Measurements from ENCODE around the gene ARID1B.

Gene ARID1B

DNA sequence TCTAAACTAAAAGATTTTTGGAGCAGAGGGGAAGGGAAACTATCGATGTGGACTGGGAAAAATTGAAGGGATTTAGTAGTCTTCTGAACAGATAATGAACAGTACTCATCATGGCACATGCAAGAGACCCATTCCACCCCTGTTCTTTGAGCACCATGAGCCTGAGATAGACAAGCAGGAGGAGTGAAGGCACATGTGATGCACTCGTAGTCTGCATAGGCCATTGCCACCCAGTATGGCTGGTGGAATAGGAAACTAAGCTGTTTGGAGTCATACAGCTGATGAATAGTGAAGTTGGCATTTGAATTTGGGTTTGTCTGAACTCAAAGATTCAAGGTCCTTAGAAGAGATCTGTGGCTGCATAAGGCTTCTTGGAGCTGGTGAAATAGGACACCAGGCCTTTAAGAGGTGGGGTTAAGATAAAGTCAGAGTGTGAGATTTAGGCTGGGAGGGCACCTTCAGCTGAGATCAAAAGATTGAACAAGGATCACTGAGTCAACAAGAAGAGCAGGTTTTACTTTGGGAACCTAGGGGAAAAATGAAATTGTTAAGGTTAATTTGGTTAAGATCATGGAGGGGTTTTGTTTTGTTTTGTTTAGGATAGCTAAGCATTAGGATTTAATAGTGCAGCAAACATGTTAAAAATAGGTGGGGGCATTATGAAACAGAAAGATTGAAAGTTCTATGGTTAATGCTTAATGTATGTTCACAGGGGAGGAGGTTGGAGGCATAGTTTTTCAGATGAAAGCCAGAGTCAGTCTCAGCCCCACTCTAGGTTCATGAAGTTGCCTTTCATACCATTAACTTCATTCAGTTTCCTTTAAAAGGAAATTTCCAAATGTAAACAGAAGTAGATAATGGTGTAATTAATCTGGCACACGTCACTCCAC is 148.8 kb downstream of the ARID1B start:
- no peaks in the 10 kb centered on the region for H3K9me3 ChIP-seq (ENCODE audit: control insufficient read depth, insufficient read depth, low read length)
- no peak overlapping the region for H3K4me3 ChIP-seq (ENCODE audit: low read depth, low read length)
- H3K27me3 ChIP-seq (ENCODE audit: control insufficient read depth, insufficient read depth, low read length): no peaks in the 10 kb centered on the region
- peaks cover 18% of the 10 kb centered on the region for H3K4me1 ChIP-seq (ENCODE audit: control insufficient read depth, insufficient read depth, low read length)
- no peak overlapping the region for H3K9ac ChIP-seq (ENCODE audit: low read depth, low read length)
- H3K27ac ChIP-seq (ENCODE audit: low read depth, low read length): no peak overlapping the region
- H3K36me3 ChIP-seq (ENCODE audit: control insufficient read depth, insufficient read depth, low read length): no peaks in the 10 kb centered on the region

DNA sequence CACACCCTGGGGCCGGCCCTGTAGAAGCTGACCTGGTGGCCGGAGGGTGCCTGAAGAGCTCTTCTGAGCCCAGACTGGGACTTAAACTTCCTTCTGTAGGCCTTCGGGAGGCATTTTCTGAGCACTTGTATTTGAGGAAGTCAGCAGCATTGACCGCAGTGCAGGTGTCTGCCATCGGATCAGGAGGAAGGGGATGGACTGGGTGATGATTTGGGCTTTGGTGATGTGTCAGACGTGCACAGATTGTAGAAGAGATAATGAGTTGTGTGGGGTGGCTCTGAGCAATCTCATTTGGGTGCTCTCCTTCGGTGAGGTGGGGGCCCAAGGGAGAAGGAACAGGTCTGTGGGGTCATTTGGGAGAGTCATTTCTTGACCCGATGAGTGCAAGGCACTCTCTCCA is 150.9 kb downstream of the ARID1B start:
- Histone ChIP-seq H3K9me3 (ENCODE audit: control insufficient read depth, insufficient read depth, low read length) (no peaks in the 10 kb centered on the region), H3K9ac (ENCODE audit: low read depth, low read length) (no peak overlapping the region; the same call in 1 of the 2 replicates), H3K27ac (ENCODE audit: low read depth, low read length) (no peak overlapping the region), H3K27me3 (ENCODE audit: control insufficient read depth, insufficient read depth, low read length) (no peaks in the 10 kb centered on the region), H3K4me3 (ENCODE audit: low read depth, low read length) (no peak overlapping the region), H3K36me3 (ENCODE audit: control insufficient read depth, insufficient read depth, low read length) (no peaks in the 10 kb centered on the region), H3K4me1 (ENCODE audit: control insufficient read depth, insufficient read depth, low read length) (peaks cover 28% of the 10 kb centered on the region)

DNA sequence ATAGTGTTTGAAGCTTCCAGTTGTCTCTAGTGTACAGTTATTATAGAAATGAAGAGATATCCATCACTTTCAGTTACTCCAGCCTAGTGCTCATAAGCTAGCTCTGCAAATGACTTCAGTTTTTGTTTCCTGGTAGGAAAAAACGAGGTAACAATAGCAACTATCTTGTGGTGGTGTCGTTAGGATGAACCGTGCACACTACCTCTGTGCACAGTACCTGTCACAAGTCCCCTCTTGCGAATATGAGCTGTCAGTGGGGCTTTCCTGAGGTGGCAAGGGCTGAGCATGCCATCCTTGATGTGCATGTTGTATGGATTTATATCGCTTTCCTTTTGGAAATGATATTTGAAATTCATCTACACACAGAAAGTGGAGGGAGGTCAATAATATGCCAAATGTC is 151.8 kb downstream of the ARID1B start:
- Histone ChIP-seq H3K4me3 (ENCODE audit: low read depth, low read length) (no peak overlapping the region), H3K9me3 (ENCODE audit: control insufficient read depth, insufficient read depth, low read length) (no peaks in the 10 kb centered on the region), H3K27ac (ENCODE audit: low read depth, low read length) (no peak overlapping the region), H3K9ac (ENCODE audit: low read depth, low read length) (no peak overlapping the region), H3K27me3 (ENCODE audit: control insufficient read depth, insufficient read depth, low read length) (no peaks in the 10 kb centered on the region), H3K36me3 (ENCODE audit: control insufficient read depth, insufficient read depth, low read length) (no peaks in the 10 kb centered on the region), H3K4me1 (ENCODE audit: control insufficient read depth, insufficient read depth, low read length) (peaks cover 35% of the 10 kb centered on the region)

DNA sequence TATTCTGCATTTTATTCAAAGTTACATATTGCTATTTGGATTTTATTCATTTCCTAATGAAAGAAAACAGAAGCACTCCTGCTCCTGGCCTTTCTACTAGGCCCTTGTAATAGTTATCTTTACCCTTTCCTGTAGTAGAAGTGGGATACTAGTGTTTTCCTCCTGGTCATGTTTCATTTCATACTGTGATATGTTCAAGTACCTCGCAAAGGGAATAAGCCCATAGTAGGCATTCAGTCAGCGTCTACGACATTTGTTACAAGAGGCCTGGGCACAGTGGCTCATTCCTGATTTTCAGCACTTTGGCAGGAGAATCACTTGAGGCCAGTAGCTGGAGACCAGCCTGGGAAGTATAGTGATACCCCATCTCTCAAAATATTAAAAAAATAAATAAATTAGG is 154.1 kb downstream of the ARID1B start:
- Histone ChIP-seq H3K4me1 (ENCODE audit: control insufficient read depth, insufficient read depth, low read length) (peaks cover 23% of the 10 kb centered on the region), H3K36me3 (ENCODE audit: control insufficient read depth, insufficient read depth, low read length) (no peaks in the 10 kb centered on the region), H3K9ac (ENCODE audit: low read depth, low read length) (no peak overlapping the region), H3K27ac (ENCODE audit: low read depth, low read length) (no peak overlapping the region), H3K27me3 (ENCODE audit: control insufficient read depth, insufficient read depth, low read length) (no peaks in the 10 kb centered on the region), H3K4me3 (ENCODE audit: low read depth, low read length) (no peak overlapping the region), H3K9me3 (ENCODE audit: control insufficient read depth, insufficient read depth, low read length) (no peaks in the 10 kb centered on the region)

DNA sequence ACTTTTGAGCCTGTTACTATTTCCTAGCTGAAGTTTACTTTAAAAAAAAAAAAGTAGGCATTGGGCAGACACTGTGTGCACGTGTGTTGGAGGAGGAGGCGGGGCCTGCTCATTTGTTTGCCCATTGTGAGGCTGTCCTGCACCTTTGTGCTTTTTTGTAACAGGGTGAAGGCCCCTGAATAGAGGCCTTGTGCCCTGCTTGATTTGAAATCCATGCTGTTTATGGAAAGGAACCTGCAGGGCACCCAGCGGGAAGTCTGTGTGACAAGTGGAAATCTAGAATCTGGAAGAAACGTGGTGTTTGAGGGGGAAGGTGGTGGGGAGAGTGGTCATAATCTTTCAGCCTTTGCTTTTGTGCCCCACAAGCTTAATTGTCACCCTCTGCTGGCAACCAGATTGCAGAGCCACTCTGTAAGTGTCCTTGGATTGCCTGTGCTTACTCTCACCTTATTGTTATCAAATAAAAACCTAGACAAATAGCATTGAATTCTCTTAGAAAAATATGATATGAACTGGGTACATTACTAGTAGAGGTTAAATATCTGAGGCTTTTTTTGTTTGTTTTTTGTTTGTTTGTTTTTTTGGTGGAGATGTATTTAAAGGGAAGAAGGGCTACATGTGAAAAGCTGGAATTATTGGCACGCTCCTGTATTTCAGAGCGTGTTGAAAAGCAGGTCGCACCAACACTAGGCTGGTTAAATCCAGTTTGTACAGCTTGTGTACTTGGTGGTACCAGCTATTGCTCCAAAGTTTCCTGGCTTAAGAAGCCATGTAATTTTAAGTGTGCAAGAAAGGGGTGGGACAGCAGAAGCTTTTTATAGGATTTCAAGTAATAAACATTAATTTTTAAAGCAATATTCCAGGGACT is 156.3 kb downstream of the ARID1B start:
- Histone ChIP-seq H3K9me3 (ENCODE audit: control insufficient read depth, insufficient read depth, low read length) (no peaks in the 10 kb centered on the region), H3K4me3 (ENCODE audit: low read depth, low read length) (no peak overlapping the region), H3K27me3 (ENCODE audit: control insufficient read depth, insufficient read depth, low read length) (no peaks in the 10 kb centered on the region), H3K36me3 (ENCODE audit: control insufficient read depth, insufficient read depth, low read length) (0 out of 2 replicates have a peak, but pooled peaks cover 5% of the 10 kb centered on the region), H3K9ac (ENCODE audit: low read depth, low read length) (no peak overlapping the region), H3K27ac (ENCODE audit: low read depth, low read length) (peak overlapping the region; percentile 34), H3K4me1 (ENCODE audit: control insufficient read depth, insufficient read depth, low read length) (peaks cover 32% of the 10 kb centered on the region)

DNA sequence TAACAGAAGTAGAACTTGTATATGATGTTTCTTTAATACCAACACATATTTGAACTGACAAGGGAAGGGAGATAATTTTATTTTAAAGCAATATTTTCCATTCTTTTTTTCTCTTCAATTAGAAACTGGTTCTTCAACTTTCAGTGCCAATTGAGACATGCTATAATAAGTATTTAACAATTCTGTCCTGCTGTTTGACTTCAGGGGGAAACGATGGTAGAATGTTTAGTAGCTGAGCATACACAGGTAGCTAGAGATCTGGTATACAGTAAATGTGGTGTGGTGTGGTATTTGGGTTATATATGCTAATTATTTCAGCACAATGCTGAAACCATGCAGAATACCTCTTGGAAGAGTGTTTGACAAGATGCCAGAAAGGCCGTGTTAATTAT is 156.9 kb downstream of the ARID1B start:
- Histone ChIP-seq H3K27ac (ENCODE audit: low read depth, low read length) (no peak overlapping the region), H3K36me3 (ENCODE audit: control insufficient read depth, insufficient read depth, low read length) (0 out of 2 replicates have a peak, but pooled peaks cover 5% of the 10 kb centered on the region)

DNA sequence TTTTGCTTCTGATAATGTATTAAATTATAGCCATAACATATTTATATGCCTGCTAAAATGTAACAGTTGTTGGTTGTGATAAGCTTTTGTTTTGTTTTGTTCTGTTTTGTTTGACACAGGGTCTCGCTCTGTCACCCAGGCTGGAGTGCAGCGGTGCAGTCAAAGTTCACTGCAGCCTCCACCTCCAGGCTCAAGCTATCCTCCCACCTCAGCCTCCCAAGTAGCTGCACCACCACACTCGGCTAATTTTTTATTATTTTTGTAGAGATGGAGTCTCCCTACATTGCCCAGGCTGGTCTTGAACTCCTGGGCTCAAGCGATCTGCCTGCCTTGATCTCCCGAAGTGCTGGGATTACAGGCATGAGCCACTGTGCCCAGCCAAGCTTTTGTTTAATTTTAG is 157.8 kb downstream of the ARID1B start:
- H3K9ac ChIP-seq (ENCODE audit: low read depth, low read length): no peak overlapping the region
- H3K9me3 ChIP-seq (ENCODE audit: control insufficient read depth, insufficient read depth, low read length): no peaks in the 10 kb centered on the region
- no peaks in the 10 kb centered on the region for H3K27me3 ChIP-seq (ENCODE audit: control insufficient read depth, insufficient read depth, low read length)
- H3K27ac ChIP-seq (ENCODE audit: low read depth, low read length): no peak overlapping the region
- H3K4me1 ChIP-seq (ENCODE audit: control insufficient read depth, insufficient read depth, low read length): peaks cover 38% of the 10 kb centered on the region
- no peak overlapping the region for H3K4me3 ChIP-seq (ENCODE audit: low read depth, low read length)
- H3K36me3 ChIP-seq (ENCODE audit: control insufficient read depth, insufficient read depth, low read length): 0 out of 2 replicates have a peak, but pooled peaks cover 5% of the 10 kb centered on the region

More for the DNA sequence above, 156.9 kb downstream of the ARID1B start:
- no peak overlapping the region for H3K4me3 ChIP-seq (ENCODE audit: low read depth, low read length)
- peaks cover 36% of the 10 kb centered on the region for H3K4me1 ChIP-seq (ENCODE audit: control insufficient read depth, insufficient read depth, low read length)
- no peak overlapping the region for H3K9ac ChIP-seq (ENCODE audit: low read depth, low read length)
- H3K27me3 ChIP-seq (ENCODE audit: control insufficient read depth, insufficient read depth, low read length): no peaks in the 10 kb centered on the region
- no peaks in the 10 kb centered on the region for H3K9me3 ChIP-seq (ENCODE audit: control insufficient read depth, insufficient read depth, low read length)

DNA sequence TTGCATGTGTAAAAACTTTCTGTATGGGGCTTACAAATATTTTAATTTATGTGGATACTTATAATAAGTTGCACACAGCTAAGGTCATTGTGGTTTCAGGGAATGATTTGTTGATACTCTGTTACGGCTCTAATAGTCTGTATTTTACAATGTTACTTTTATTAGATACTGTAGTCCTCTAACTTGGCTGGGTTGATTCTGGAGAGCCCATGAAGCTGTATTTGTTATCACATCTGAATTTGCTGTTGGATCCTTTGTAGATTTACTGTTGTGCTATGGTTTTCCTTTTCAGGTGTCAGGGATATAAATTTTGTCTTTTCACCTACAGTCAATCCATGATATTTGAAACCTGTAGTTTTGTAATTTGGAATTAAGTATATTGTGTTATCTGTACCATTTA is 161.0 kb downstream of the ARID1B start:
- Histone ChIP-seq H3K4me1 (ENCODE audit: control insufficient read depth, insufficient read depth, low read length) (peaks cover 44% of the 10 kb centered on the region), H3K27ac (ENCODE audit: low read depth, low read length) (no peak overlapping the region), H3K27me3 (ENCODE audit: control insufficient read depth, insufficient read depth, low read length) (no peaks in the 10 kb centered on the region), H3K4me3 (ENCODE audit: low read depth, low read length) (no peak overlapping the region), H3K9me3 (ENCODE audit: control insufficient read depth, insufficient read depth, low read length) (no peaks in the 10 kb centered on the region), H3K9ac (ENCODE audit: low read depth, low read length) (no peak overlapping the region), H3K36me3 (ENCODE audit: control insufficient read depth, insufficient read depth, low read length) (0 out of 2 replicates have a peak, but pooled peaks cover 5% of the 10 kb centered on the region)

DNA sequence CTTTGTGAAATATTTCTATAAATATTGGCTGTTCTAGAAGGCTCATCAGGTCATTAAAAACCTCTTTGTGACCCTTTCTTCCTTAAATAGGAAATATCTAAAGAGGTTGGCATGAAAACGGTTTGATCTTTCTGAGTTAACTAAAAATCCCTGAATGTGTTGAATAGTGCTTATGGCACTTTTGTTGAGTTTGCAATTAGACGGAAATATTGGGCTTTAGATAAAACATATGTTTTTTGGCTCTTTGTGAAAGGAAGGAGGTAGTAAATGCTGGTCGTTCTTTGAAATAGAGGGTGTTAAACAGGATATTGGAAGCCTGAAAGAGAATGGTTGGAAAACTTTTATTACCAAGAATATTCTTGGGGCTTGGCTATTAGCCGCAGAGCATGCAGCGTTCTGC is 163.0 kb downstream of the ARID1B start:
- H3K27me3 ChIP-seq (ENCODE audit: control insufficient read depth, insufficient read depth, low read length): no peaks in the 10 kb centered on the region
- no peak overlapping the region for H3K9ac ChIP-seq (ENCODE audit: low read depth, low read length)
- H3K4me1 ChIP-seq (ENCODE audit: control insufficient read depth, insufficient read depth, low read length): peaks cover 52% of the 10 kb centered on the region
- H3K9me3 ChIP-seq (ENCODE audit: control insufficient read depth, insufficient read depth, low read length): no peaks in the 10 kb centered on the region
- H3K27ac ChIP-seq (ENCODE audit: low read depth, low read length): no peak overlapping the region
- 0 out of 2 replicates have a peak, but pooled peaks cover 5% of the 10 kb centered on the region for H3K36me3 ChIP-seq (ENCODE audit: control insufficient read depth, insufficient read depth, low read length)
- no peak overlapping the region for H3K4me3 ChIP-seq (ENCODE audit: low read depth, low read length)

DNA sequence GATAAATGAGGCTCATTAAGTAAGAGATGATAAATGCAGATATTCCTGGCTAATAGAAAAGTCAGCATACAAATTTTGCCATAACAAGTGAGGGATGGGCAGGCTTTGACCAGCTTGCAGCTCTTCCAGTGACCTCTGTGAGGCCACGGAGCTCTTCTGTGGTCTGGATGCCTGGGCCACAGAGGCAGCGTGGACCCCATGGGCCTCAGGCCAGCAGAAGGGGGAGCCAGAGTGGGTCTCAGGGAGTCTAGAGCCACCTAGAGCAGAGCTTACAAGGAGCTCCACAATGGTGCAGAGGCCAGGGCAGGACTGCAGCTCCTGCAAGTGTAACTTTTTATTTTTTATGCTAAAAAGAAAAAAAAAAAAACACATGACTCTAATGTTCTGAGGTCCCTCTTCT is 165.1 kb downstream of the ARID1B start:
- H3K4me1 ChIP-seq (ENCODE audit: control insufficient read depth, insufficient read depth, low read length): peaks cover 56% of the 10 kb centered on the region
- H3K36me3 ChIP-seq (ENCODE audit: control insufficient read depth, insufficient read depth, low read length): no peaks in the 10 kb centered on the region
- H3K27me3 ChIP-seq (ENCODE audit: control insufficient read depth, insufficient read depth, low read length): no peaks in the 10 kb centered on the region
- H3K9me3 ChIP-seq (ENCODE audit: control insufficient read depth, insufficient read depth, low read length): no peaks in the 10 kb centered on the region
- peak overlapping the region; percentile 85 for H3K27ac ChIP-seq (ENCODE audit: low read depth, low read length)
- no peak overlapping the region for H3K4me3 ChIP-seq (ENCODE audit: low read depth, low read length)
- H3K9ac ChIP-seq (ENCODE audit: low read depth, low read length): no peak overlapping the region

DNA sequence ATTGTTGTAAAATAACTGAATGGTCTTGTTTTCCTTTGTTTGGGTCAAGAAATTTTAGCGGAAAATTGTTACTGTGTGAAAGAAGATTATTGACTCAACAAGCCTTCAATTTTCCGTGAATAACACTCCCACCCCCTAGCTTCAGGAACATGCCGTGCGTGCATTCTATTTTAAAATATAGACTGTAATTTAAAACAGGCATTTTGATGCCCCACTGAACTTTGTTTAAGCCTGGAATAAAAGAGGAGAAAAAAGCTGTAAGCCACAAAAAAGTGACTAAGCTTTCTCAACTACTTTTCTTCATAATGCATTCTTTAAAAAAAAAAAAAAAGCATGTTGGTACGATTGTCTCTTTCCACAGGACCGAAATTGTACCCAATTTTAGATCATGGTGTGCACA is 166.0 kb downstream of the ARID1B start:
- Histone ChIP-seq H3K4me3 (ENCODE audit: low read depth, low read length) (no peak overlapping the region), H3K27ac (ENCODE audit: low read depth, low read length) (peak overlapping the region; percentile 85), H3K9ac (ENCODE audit: low read depth, low read length) (no peak overlapping the region), H3K9me3 (ENCODE audit: control insufficient read depth, insufficient read depth, low read length) (no peaks in the 10 kb centered on the region), H3K4me1 (ENCODE audit: control insufficient read depth, insufficient read depth, low read length) (peaks cover 56% of the 10 kb centered on the region), H3K27me3 (ENCODE audit: control insufficient read depth, insufficient read depth, low read length) (no peaks in the 10 kb centered on the region), H3K36me3 (ENCODE audit: control insufficient read depth, insufficient read depth, low read length) (no peaks in the 10 kb centered on the region)
